ENCODE measurements around the gene B3GALT6.

DNA sequence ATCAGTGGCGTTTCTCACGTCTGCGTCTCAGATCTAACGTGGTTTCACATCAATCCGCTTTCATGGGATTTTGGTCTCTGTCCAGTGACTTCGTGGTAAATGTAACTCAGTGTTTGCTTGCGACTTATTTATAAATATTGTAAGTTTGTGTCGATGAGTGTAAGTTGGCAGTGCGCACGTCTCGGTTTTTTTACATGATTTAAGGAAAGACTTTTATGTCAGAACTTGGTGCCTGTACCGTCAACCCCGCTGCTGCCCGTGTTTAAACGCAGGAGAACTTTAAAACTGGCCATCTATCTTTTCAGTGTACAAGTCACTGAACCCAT, 1.5 kb downstream of the B3GALT6 start:
- TF ChIP-seq, protein P1, sequence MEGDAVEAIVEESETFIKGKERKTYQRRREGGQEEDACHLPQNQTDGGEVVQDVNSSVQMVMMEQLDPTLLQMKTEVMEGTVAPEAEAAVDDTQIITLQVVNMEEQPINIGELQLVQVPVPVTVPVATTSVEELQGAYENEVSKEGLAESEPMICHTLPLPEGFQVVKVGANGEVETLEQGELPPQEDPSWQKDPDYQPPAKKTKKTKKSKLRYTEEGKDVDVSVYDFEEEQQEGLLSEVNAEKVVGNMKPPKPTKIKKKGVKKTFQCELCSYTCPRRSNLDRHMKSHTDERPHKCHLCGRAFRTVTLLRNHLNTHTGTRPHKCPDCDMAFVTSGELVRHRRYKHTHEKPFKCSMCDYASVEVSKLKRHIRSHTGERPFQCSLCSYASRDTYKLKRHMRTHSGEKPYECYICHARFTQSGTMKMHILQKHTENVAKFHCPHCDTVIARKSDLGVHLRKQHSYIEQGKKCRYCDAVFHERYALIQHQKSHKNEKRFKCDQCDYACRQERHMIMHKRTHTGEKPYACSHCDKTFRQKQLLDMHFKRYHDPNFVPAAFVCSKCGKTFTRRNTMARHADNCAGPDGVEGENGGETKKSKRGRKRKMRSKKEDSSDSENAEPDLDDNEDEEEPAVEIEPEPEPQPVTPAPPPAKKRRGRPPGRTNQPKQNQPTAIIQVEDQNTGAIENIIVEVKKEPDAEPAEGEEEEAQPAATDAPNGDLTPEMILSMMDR (IDR thresholded peaks at IDR 0.05): no peak
- no peak for TF ChIP-seq POLR2A (IDR thresholded peaks at IDR 0.05)

All from body of pancreas (tissue), 4 donors.